GM21717 (cell line): Measurements from ENCODE around the gene NINJ2.
"Not testable (repeated sequence)": the region's sequence is repeated elsewhere in the genome, so short reads cannot be mapped to it uniquely, and the experiment has no call there.

Source experiments
- ATAC-seq: cut with Tn5 transposase; IDR thresholded peaks from one replicate; pipeline ENCODE4 v1.9.1; 2021; ENCODE audit warnings: mild to moderate bottlenecking, moderate library complexity; ENCODE audit not compliant: unreplicated experiment

The NINJ2 gene

DNA sequence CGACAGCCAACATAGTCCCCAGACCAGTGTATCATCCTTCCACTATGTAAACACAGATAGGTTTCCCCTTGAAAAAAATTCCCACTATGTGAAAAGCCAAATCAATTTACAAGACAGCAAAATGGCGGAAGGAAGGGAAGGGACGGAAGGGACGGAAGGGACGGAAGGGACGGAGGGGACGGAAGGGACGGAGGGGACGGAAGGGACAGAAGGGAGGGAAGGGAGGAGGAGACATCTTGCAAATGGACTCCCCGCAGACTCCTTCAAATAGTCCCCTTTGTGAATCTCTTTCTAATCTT lies 75.3 kb downstream of the NINJ2 start:
- ATAC-seq = no peak

DNA sequence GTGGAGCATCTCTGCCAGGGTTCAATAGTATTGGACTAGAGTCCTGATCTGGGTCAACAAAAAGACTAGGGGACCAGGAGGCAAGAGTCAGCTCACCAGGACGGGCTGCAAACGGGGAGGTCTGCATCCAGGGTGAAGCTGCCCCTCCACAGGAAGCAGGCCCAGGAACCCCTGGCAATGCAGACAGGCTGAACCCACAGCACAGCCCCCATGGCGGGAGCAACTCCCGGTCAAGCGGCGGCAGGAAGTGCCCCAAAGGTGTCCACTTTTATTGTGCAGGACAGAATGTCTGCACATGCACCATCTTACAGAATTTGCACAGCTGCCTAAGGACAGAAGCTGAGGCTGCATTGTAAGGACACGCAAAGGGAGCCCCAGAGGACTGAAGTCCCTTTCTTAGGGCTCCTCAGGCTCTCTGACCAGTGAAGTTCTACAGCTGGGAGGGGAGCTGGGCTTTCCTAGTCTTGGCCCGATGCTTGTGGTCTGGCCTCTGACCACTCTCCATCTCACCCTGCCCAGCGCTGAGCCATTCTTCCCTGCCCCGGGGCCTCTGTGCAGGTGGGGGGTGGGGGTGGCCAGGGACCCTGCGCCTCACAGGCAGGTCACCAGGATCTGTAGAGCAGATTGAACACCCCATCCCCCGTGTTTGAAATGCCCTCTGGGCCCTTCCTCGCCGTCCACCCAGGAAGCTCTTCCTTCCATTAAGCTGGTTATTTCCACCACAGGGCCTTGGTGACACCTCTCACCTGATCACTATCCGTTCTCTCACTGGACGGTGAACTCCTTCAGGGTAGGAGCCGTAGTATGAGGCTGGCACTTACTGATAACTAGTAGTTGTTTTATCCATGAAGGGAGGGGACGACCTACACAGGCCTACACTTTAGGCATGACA lies 75.9 kb downstream of the NINJ2 start:
- no peak for ATAC-seq

DNA sequence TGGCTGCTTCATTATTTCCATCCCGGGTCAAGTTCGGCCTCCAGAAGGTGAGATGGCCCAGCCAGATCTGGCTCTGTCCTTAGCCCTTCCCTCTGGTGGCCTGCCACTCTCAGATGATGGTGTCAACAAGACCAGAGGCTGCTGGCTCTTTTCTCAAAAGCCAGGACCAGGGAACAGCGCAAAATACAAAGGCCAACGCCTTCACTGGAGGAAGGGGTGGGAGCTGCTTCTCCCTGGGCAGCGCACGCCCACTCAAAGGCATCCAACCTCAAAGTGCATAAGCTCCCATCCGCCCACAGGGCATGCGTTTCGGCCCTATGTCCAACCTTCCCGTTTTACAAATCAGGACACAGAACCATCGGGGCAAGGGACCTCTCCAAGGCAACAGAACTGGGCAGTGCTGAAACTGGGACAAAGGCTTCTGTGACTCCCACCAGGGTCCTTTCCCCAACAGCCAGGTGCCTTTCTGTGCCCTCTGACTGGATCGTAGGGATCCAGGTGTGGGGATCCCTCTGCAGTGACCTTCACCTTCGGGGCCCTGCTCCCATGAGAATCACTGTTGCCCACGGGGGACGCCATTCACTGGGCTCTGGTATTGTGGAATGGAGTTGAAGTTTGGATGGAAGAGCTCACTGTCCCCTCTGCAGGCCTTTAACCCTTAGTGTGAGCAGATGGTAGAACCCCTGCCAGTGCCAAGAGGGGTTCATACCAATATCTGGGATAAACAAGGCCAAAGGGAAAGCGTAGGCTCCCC lies 76.8 kb downstream of the NINJ2 start:
- ATAC-seq = no peak

DNA sequence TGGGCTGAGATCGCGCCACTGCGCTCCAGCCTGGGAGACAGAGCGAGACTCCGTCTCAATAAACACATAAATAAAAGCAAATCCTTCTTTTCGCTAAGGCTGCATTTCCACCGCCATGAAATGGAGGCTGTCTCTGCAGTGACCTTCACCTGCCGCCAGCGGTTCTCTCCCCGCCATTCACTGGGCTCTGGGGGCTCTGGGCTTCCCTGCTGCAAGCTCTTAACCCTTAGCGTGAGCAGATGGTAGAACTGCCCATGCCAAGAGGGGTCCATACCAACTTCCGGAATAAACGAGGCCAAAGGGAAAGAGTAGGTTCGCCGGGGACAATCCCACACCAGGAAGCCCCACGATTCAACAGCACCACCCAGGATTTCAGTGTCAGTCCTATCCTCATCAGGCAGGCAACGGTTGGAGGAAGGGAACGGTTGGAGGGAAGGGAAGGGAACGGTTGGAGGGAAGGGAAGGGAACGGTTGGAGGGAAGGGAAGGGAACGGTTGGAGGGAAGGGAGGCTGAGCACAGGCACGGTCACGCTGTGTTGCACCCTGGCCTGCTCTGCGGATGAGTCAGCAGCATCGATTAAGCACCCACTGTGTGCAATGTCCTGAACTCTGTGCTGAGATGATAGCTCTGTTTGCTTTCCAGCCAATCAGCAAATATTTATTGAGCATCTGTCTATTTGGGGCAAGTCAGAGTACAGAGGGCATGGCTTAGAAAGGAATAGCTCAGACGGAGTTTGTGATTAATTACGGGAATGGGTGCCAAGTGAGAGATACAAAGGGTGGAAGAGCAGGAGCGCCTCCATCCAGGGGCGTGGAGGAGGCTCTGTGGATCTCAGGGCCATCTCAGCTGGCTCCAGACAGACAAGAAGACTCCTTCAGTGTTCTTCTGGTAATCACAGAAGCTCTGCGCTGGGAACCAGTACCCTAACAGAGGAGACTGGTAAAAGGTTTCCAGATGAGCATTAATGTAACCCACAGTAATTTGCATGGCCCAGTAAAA lies 77.9 kb downstream of the NINJ2 start:
- ATAC-seq = no peak

DNA sequence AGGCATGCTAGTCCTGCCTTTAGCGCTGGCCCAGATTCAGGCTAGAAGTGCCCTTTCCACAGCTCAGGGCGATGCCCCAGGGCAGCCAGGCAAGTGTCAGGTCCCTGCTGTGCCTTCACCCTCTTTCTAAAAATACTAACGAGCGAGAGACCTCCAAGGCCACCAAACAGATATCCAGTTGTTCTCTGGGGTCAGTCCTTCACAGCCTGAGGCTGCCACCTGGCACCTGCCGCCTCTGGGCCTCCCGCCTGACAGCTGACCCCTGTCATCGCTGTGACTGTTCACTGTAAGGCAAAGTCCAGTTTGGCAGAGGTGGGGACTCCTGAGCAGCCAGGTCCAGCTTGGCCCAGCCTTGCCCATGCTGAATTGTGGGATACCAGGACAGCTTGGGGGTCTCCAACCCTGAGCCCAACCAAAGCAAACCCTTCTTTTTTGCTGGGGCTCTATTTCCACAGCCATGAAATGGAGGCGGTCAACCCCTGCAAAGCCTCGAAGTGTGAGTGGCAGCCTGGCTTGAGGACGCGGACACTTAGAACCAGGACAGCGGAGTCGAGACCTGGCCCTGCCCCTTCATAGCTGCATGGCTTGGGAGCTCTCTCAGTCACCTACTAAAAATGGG lies 79.9 kb downstream of the NINJ2 start:
- ATAC-seq = no peak

DNA sequence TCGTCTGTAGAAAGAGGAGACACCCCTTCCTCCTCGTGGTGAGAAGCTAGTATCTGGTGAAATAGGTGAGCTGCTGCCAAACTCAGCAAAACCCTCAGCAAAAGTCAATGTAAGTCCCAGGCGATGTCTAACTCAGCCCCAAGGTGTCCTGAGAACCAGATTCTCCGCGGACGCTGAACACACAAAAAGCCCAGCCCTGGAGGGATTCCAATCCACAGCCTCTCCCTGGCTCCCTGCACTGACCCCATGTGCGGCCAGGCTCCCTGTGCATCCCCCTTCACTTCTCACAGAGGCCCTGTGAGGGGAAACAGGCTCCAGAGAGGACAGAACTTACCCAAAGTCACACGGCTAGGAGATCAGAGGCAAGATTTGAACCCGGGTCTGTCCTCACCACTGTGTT lies 81.5 kb downstream of the NINJ2 start:
- ATAC-seq = no peak

DNA sequence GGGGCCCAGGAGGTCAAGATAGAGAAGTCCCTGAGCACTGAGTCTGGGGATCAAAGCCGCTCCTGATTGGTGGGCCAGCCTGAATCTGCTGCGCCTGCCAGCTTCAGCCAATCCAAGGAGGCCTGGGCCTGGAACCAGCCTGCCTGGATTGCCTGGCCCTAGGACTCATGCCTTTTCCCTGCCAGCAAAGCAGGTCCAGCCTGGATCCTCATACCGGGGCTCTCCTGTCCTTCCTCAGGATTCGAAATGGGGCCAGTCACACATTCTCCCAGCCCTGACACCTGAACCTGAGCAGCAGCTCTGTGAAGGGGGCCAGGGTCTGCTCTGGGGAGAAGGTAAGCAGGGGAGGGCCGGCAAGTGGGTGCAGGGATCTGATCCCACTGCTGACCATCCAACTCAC lies 81.9 kb downstream of the NINJ2 start:
- ATAC-seq = no peak

DNA sequence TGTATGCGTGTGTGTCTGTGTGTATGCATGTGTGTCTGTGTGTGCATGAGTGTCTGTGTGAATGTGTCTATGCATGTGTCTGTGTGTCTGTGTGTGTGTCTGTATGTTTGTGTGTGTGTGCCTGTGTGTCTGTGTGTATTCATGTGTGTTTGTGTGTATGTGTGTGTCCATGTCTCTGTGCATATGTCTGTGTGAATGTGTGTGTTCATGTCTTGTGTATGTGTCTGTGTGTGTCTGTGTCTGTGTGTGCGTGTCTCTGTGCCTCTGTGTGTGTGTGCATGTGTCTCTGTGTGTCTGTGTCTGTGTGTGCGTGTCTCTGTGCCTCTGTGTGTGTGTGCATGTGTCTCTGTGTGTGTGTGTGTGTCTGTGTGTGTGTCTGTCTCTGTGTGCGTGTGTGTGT lies 82.4 kb downstream of the NINJ2 start:
- ATAC-seq = no peak

- no peak for ATAC-seq
These were observed 83.7 kb downstream of the NINJ2 start for GRCh38 chr12:579420-580110.

DNA sequence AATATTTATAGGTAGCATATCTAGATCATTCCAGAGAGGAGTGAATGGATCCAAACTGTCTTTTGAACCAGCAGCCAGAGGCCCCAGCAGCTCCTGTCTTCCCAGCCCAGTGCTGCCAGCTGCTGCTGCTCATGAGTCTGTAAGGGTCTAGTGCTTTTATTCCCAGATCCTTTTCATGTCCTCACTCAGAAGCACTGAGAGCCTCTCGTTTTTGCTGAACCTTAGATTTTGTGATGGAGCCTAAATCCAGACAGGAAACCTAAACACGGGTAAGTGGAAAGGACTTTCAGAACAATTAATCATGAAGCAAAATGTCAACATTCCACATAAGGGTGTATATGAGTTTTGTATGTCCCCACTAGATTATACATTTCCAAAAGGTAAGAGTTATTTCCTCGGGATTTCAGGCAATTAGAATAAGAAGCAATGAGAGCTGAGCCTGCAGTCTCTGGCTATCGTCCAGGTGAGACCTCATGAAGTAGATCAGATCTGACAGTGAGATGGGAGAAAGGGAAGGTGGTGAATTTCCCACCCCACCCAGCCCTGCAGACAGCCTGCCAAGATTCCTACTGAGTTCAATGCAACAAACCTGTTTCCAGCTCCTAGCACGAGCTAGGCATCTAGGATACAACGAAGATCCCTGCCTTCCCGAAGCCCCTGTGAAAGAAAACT lies 84.4 kb downstream of the NINJ2 start:
- no peak for ATAC-seq

DNA sequence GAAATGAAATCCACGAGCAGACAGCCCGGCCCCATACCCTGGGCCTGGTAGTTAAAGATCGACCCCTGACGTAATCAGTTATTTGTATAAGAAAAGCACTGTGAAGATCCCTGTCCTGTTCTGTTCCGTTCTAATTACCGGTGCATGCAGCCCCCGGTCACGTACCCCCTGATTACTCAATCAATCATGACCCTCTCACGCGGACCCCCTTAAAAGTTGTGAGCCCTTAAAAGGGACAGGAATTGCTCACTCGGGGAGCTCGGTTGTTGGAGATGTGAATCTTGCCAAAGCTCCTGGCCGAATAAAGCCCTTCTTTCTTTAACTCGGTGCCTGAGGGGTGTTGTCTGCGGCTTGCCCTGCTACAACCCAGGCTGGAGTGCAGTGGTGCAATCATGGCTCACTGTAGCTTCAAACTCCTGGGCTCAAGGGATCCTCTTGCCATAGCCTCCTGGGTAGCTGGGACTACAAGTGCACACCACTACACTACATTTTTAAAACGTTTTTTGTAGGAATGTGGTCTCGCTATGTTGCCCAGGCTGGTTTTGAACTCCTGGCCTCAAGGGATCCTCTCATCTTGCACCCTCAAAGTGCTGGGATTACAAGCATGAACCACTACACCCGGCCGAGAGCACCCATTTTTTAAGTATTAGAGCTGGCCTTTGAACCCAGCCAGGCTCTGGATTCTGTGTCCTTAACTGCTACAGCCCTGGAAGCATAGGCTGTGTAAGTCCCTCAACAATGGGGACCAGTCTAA lies 85.1 kb downstream of the NINJ2 start:
- not testable (repeated sequence) for ATAC-seq

DNA sequence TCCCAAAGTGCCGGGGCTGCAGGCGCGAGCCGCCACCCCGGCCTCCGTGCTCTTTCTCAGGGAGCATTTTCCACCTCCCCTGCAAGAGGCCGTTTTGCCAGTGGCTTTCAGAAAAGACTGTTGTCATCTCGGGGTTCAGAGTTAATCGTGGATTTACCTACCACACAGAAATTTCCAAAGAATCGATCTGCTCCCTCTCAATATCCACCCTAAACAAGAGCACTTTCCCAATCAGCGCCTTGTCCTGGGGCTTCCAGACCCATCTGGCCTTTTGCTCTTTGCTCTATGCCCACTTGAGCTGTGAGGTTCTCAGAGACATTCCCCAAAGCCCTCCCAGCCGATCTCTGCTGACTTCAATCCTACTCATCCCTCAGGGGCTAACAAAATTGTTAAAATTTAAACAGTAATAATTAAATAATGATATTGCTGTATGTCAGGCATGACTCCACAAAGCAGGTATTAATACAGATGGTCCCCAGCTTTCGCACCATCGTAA lies 86.6 kb downstream of the NINJ2 start:
- no peak for ATAC-seq

DNA sequence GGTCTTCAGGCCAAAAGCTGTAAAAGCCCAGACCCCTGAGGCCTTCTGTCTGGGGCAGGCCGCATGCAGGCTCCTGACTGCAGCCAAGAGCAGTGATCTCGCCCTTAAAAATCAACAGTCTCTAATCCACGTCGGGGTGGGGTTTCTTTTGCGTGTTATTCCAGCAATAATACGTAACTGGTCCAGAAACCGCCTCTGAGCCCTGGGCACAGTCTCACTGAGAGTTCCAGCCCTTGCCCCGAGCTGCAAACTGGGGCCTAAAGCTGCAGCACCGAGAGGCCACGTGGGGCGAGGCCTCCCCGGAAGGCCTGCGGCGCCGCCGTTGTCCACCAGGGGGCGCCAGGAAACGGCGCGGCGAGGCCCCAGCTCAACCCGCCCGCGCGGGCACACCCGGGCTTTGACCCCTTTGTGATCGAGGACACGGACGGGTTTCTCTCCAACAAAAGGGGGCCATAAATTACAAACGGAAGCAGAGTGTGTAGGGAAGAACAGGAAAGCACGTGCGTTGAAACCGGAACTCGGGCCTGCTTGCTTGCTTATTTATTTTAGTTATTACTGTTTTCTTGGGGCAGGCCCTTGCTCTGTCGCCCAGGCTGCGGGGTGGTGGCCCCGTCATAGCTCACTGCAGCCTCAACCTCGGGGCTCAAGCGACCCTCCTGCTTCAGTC lies 87.2 kb downstream of the NINJ2 start:
- no peak for ATAC-seq

DNA sequence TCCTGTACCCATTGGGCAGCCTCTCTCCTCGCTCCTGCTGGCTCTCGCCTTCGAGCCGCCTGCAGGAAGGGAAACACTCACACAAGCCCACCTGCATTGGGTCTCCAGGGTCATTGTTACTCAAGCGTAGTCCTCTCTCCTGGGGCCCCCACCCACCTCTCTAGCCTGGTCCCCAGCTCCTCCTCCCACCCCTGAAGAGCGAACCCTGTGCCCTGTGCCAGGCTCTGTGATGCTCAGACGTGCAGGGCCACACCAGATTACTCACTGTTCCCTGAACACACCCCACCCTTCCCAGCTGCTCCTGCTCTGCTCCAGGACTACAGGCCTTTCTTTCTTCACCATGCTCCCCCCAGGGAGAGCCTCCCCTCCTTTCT lies 88.1 kb downstream of the NINJ2 start:
- ATAC-seq = no peak

- no peak for ATAC-seq
These were observed 88.6 kb downstream of the NINJ2 start for GRCh38 chr12:574475-575128.

DNA sequence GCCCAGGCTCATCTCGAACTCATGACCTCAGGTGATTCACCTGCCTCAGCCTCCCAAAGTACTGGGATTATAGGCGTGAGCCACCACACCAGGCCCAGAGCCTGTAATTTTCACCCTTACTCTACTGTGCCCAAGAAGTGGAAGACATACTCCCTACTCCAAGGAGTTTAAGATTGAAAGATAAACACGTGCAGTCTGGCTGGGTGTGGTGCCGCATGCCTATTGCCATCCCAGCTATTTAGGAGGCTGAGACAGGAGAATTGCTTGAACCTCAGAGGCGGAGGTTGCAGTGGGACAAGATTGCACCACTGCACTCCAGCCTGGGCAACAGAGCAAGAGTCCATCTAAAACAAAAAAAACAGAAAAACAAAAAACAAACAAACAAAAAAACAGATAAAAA lies 90.0 kb downstream of the NINJ2 start:
- ATAC-seq = no peak

DNA sequence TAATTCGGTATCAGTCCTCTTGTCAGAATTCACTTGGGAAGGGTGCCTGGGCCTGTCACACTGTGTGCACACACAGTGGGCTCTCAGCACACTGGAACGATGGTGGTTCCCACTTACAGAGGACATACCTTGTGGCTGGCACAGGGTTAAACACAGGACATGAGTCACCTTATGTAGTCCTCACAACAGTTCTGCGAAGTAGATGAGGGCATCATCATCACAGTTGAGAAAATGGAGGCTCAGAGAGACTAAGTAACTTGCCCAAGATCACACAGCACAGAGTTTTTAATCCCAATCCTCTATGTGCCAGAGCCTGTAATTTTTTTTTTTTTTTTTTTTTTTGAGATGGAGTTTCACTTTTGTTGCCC lies 90.7 kb downstream of the NINJ2 start:
- no peak for ATAC-seq
